ENCODE measurements around the gene XYLT1.
"Not testable (repeated sequence)": the region's sequence is repeated elsewhere in the genome, so short reads cannot be mapped to it uniquely, and the experiment has no call there.

Gene XYLT1

GRCh38 chr16:17512636-17513220 is 42.0 kb upstream of the XYLT1 start:
- no peak for TF ChIP-seq CTCF (IDR thresholded peaks at IDR 0.05; ENCODE audit: control insufficient read depth, insufficient read depth, low read depth, low read length, missing control alignments)
- DNase-seq (ENCODE audit: low read depth) = no peak
- no peak overlapping the region for H3K4me3 ChIP-seq (ENCODE audit: control insufficient read depth, low read depth, low read length)

- TF ChIP-seq CTCF (IDR thresholded peaks at IDR 0.05; ENCODE audit: control insufficient read depth, insufficient read depth, low read depth, low read length, missing control alignments) = no peak
- peak; percentile 84 for DNase-seq (ENCODE audit: low read depth)
Observed at GRCh38 chr16:17511340-17511739, 40.6 kb upstream of the XYLT1 start.

GRCh38 chr16:17510567-17510966 is 39.8 kb upstream of the XYLT1 start:
- no peak for TF ChIP-seq CTCF (IDR thresholded peaks at IDR 0.05; ENCODE audit: control insufficient read depth, insufficient read depth, low read depth, low read length, missing control alignments)
- no peak for DNase-seq (ENCODE audit: low read depth)
- no peak overlapping the region for H3K4me3 ChIP-seq (ENCODE audit: control insufficient read depth, low read depth, low read length)

More at GRCh38 chr16:17511340-17511739, 40.6 kb upstream of the XYLT1 start:
- no peak overlapping the region for H3K4me3 ChIP-seq (ENCODE audit: control insufficient read depth, low read depth, low read length)

DNA sequence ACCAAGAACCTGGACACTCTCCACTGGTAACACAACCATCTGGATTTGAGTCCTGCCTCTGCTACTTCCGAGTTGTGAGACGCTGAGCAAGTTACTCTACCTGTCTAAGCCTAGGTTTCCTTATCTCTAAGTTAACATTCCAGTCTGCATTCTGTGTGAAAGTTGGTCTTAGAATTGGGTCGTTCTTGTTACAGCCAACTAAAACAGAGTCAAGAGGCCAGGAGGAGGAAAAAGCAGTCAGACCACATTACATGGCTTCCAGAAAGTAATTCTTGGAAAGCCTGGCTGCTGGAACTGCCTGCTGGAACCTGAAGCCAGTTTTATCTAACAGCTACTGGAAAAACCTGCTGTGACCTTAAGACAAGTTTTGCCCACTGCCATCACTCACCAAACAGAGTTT is 38.4 kb upstream of the XYLT1 start:
- no peak for TF ChIP-seq CTCF (IDR thresholded peaks at IDR 0.05; ENCODE audit: control insufficient read depth, insufficient read depth, low read depth, low read length, missing control alignments)
- no peak overlapping the region for H3K4me3 ChIP-seq (ENCODE audit: control insufficient read depth, low read depth, low read length)
- no peak for DNase-seq (ENCODE audit: low read depth)

DNA sequence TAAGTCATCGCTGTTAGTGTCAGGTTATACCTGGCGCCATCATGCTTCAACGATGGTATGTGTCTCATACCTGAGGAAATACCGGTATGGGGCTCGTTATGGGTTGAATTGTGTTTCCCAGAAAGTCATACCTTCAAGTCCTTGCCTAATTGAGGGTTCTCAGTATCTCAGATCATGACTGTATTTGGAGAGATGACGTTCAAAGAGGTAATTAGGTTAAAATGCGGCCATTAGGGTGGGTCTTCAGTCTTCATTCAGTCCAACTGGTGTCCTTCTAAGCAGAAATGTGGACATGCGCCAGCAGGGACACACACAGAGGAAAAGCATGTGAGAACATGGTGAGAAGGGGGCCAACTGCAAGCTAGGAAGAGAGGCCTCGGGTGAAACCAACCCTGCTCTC is 37.5 kb upstream of the XYLT1 start:
- no peak for TF ChIP-seq CTCF (IDR thresholded peaks at IDR 0.05; ENCODE audit: control insufficient read depth, insufficient read depth, low read depth, low read length, missing control alignments)
- no peak for DNase-seq (ENCODE audit: low read depth)
- H3K4me3 ChIP-seq (ENCODE audit: control insufficient read depth, low read depth, low read length) = no peak overlapping the region

DNA sequence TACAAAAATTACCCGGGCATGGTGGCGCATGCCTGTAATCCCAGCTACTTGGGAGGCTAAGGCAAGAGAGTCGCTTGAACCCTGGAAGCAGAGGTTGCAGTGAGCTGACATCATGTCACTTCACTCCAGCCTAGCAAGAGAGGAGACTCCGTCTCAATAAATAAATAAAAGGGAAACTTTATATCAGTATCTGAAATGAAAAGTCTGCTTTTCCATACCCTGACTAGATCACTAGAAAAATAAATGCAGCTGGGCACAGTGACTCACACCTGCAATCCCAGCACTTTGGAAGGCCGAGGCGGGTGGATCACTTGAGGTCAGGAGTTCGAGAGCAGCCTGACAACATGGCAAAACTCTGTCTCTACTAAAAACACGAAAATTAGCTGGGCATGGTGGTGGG is 36.8 kb upstream of the XYLT1 start:
- not testable (repeated sequence) for H3K4me3 ChIP-seq (ENCODE audit: control insufficient read depth, low read depth, low read length); DNase-seq (ENCODE audit: low read depth)

DNA sequence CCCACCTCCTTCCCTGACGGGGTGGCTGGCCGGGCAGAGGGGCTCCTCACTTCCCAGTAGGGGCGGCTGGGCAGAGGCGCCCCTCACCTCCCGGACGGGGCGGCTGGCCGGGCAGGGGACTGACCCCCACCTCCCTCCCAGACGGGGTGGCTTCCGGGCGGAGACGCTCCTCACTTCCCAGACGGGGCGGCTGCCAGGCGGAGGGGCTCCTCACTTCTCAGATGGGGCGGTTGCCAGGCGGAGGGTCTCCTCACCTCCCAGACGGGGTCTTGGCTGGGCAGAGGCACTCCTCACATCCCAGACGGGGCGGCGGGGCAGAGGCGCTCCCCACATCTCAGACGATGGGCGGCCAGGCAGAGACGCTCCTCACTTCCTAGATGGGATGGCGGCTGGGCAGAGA is 35.1 kb upstream of the XYLT1 start:
- not testable (repeated sequence) for H3K4me3 ChIP-seq (ENCODE audit: control insufficient read depth, low read depth, low read length); DNase-seq (ENCODE audit: low read depth)

DNA sequence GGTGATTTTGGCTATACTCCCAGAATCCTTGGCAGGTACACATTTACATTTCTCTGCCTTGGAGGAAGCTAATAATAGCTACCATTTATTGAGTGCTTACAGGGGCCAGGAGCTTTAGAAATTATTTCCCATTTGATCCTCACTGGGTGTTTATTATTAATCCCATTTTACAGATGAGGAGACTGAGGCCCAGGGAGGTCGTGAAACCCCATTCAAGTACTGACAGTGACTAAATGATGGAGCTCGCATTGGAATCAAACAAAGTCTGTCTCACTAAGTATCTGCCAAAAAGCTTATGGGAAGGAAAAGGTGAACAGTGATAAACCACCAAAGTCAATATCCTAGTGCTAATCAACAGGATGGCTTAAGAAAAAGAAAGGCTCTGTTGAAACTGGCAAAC is 33.3 kb upstream of the XYLT1 start:
- no peak for DNase-seq (ENCODE audit: low read depth)
- H3K4me3 ChIP-seq (ENCODE audit: control insufficient read depth, low read depth, low read length) = no peak overlapping the region
- TF ChIP-seq CTCF (IDR thresholded peaks at IDR 0.05; ENCODE audit: control insufficient read depth, insufficient read depth, low read depth, low read length, missing control alignments) = no peak
